ENCODE data around the gene PLXNA4. TPM values are rescaled to one million over a fixed set of nuclear protein-coding genes. Genes with fewer than 3 reads are reported as not detected.

The PLXNA4 gene
- total RNA-seq, 1 donor from 2014 or later, result 67.7 TPM

DNA sequence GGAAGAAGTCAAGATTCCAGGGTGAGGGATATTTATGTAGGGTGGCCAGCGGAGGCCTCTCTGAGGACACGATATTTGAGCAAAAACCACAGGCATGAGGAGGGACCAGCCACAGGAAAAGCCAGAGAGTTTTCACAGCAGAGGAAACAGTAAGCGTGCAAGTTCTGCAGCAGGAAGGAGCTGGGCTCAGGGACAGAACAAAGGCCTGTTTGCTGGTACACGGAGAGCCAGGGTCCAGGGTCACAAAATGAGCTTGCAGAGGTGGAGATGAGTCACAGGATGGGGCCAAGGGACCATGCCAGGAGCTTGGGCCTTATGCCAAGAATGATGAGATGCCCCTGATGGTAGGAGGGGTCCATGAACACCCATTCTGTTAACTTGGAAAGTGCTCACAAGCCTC, 283.5 kb downstream of the PLXNA4 start:
- no peak for DNase-seq (ENCODE audit: low spot score in 2 of 2)

DNA sequence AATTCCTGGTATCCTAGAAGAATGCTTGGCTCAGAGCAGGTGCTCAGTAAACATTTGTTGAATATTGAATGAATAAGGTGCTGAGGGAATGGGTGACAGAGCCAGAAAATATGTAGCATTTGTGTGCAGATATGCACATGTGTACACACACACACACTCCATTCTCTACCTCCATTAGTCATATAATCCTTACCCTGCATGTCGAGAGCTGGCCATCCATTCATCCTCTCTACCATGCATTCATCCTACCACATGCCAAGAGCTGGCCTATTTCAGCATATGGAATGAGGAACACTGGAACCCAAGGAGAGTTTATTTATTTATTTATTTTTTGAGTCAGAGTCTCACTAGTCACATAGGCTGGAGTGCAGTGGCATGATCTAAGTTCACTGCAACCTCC, 284.8 kb downstream of the PLXNA4 start:
- DNase-seq (ENCODE audit: low spot score in 2 of 2), result no peak
- FAIRE-seq, result no peak

More for the DNA sequence above, 283.5 kb downstream of the PLXNA4 start:
- FAIRE-seq, result no peak

DNA sequence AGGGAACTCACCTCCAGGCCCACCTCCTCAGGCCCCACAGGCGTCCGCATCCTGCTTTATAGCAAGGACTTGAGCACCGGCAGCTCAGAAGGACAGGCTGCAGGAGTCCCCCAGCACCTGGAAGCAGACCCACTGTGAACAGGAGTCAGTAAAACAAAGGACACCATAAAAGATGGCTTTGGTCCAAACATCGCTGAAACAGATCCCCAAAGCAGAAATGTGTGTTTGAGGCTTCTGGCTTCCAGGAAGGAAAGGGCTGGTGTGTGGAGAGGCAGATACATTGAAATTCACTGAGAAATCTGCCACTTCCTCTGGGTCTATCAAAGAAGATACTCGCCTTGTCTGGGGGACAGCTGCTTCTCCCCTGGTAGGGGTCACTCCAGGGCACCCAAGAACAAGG, 286.2 kb downstream of the PLXNA4 start:
- no peak for DNase-seq (ENCODE audit: low spot score in 2 of 2)
- FAIRE-seq, result no peak

DNA sequence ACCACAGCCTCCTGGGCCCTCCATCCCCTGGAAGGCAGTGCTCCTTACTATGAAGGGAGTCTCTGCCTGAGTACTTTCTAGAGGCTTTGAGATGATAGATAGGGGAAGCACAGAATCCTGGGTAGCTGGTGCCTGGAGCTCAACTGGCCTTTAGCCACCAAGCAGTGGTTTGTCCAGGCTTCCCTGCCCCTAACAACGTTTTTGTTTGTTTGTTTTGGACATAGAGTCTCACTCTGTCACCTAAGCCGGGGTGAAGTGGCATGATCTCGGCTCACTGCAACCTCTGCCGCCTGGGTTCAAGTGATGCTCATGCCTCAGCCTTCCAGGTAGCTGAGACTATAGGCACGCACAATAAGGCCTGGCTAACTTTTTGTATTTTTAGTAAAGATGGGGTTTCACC, 289.4 kb downstream of the PLXNA4 start:
- FAIRE-seq (no peak), DNase-seq (ENCODE audit: low spot score in 2 of 2) (no peak)

DNA sequence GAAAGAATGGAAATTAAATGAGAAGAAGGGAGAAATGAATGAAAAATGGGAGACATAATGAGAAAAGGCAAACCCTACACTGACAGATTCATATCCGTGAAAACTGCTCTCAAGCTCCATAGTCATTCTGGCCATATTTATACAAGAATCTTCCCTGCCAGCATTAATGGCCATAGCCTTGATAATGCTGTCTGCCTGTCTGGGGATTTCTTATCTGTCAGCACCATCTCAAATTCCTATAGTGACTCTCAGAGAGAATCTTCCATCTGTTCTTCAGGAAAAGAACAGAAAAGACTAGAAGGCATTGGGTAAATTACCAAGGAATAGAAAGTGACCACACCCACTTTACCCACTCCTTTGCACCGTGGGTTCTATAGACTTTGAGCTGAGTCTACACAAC, 295.9 kb downstream of the PLXNA4 start:
- DNase-seq (ENCODE audit: low spot score in 2 of 2), result no peak
- no peak for FAIRE-seq

DNA sequence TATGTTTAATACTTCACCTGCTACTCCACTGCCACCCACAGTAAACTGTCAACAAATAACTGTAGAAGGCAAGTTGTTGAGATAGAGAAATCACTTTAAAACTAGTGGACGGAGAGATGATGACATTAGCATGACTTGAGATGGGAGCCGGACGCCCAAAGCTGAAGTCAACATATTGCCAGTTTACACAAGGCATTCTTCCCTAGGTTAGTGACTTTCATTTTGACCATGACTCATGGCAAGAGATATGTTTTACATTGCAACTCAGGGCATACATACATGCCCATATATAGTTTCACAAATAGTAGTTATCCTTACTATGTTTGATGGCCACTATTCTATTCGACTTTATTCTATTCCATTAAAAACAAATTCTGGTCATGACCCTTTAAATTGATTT, 296.6 kb downstream of the PLXNA4 start:
- no peak for FAIRE-seq
- DNase-seq (ENCODE audit: low spot score in 2 of 2), result no peak

DNA sequence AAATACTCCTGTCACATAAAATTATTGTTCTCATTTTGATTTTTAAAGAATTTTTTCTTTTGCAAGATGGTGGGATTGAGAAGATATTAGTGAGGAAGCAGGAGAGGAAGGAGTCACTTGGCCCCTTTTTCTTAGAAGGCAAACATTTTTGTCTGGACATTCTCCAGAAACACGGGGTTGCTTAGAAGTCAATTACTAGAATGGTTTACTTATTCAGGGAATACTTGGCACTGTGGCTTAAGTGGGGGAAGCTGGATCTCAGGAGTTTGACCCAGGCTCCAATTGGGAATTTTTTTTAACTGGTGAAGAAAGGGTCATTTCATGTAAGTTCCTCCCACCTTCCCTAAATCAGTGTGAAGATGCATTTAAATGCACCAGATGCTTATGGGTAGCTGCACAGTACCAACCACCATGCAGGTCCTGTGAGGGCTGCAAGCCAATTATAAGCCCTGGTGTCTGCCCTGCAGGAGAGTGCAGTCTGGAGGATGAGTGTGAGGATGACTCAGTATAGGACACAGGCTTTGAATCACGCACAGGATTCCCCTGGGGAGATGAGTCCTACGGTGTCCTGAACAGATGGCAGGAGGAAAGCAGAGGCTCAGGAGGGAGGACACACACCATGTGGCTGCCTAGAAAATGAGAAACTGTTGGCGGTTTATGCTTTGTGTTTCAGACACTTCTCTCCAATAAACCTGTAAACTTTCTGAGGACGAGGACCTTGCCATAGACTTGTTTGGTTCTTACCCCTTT, 299.1 kb downstream of the PLXNA4 start:
- DNase-seq (ENCODE audit: low spot score in 2 of 2) (no peak), FAIRE-seq (no peak)

DNA sequence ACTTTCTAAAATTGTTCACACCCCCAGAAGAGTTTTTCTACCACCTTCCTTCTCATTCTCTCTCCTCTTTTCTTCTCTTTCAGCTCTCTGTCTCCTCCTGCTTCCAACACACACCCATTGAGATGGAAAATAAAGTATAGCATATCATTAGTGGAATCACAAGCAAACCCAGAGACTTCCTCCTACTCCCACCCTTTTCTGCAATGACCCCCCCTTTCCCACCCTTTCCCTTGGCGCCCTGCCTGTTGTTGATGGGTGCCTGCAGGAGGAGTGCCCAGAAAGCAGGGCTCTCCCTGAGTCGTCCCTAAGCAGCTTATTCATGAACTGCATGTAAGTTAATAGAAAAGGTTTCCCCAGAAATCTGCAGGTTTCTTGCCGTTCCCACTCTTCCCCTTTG, 300.0 kb downstream of the PLXNA4 start:
- DNase-seq (ENCODE audit: low spot score in 2 of 2), result no peak

DNA sequence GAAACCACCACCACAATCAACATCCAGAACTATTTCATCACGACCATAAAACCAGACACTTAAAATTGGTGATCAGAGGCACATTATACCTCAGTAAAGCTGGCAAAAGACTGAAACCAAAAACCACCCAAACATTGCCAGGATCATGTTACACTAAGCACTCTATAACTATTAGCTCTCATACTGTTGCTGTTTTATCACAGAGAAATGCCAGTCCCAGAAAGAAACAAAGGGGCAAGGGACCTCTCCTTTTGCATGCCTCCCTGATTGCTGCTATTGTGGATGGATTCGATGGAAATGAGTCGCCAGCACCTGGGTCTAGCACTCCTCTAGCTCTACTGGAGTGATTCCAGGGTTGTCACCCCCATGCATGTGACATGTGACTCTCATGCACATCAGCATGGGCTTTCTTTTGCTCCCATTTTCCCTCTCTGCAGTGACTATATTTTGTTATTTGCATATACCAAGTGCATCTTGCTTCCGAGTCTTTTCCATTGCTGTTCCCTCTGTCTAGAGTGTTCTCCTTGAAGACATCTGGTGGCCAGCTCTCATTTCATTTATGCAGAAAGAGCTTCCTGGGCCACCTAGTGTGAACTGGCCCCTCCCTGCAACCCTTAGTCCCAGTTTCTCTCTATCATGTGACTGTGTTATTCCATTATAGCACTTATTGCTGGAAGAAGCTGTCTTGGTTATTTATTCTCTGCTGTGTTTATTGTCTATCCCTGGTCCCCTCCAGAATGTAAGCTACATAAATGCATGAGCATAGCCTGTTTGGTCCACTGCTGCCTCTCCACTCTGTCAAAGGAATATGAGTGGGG, 300.6 kb downstream of the PLXNA4 start:
- FAIRE-seq, result no peak
- no peak for DNase-seq (ENCODE audit: low spot score in 2 of 2)

More for the DNA sequence above, 300.0 kb downstream of the PLXNA4 start:
- FAIRE-seq, result no peak

DNA sequence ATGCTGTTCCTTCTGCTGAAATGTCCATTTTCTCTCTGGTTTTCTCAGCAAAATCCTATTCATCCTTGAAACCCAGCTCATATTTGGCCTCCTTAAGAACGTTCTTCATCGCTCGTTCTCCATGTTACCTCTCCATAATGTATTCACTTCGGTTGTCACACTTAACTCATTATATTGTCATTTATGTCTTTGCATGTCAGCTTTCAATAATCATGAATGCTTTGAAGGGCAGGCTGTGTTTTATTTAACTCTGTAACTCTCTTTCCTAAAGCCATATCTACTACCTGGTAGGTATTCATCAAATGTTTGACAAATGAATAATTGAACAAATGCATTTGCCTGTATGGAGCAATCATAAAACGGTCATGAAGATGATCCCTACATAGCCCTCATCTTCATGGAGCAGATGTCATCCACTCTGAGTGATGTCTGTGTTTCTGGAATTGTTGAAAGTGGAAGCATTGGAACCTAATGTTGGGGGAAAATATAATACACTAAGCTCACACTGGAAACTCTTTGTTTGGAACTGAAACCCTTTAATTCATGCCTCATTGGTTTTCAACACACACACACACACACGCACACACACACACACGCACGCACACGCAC, 303.4 kb downstream of the PLXNA4 start:
- FAIRE-seq (no peak), DNase-seq (ENCODE audit: low spot score in 2 of 2) (no peak)

DNA sequence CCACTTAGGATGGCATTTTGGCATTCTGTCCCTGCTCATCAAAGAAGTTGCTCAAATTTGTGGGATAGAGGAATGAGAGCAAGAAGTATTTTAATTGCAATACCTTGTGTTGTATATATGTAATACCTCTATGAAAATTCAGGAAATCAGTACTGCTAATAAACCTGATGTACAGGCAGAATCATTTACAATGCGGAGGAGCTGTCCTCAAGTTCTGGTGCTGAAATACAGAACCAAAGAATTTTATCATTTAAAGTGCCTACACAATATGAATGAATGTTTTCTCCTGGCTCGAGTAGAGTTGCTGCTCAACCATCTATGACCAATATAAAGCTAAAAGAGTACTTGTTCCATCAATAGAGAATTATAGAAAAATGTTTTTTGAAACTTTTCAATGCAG, 305.8 kb downstream of the PLXNA4 start:
- DNase-seq (ENCODE audit: low spot score in 2 of 2), result no peak
- no peak for FAIRE-seq

DNA sequence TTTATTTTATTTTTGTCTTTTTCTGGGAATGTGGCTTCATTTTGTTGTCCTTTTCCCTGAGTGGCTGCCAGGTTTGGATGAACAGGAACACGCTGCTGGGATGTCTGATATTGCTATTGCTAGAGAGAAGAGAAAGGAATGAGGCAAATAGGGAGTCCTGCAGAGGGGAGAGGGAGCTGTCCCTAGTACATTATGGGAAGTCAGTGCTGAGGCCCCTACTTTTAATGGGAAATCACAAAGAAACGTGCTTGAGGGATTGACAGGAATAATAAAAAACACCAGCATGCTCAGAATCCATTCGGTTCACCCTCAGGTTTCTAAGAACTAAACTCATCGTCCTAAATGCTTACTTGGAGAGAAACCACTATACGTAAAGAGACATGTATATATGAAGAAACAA, 306.6 kb downstream of the PLXNA4 start:
- FAIRE-seq (no peak), DNase-seq (ENCODE audit: low spot score in 2 of 2) (no peak)

DNA sequence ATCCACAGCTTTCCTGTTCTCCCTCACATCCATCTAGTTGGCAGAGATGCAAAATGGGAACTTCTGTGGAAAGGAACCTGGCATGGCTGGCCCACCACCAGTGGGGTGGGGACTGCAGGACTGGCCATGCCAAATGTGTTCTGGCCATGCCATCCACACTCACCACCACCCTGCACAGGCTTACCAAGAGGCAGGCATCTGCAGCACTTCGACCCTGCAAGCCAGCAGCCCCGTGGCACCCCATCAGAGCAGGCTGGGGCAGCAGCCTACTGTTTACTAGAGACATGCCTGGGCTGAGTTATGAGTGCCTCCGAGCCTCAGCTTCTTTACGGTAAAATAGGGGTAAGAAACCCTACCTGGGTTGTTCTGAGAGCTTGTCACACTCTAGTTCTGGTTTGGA, 313.1 kb downstream of the PLXNA4 start:
- no peak for FAIRE-seq
- DNase-seq (ENCODE audit: low spot score in 2 of 2), result no peak

DNA sequence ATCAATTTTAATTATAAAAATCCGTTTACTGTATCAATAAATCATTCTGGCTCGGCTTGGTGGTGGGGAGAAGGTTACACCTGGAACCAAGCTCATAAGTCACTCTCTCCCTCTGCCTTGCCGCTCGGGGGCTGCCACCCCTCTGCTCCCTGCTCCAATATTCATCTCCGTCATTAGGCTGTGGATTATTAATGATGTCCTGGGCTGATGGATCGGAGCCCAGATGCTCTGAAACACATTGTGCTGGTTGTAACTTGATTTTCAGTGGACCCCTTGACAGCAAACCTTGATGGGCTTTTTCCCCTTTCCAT, 314.2 kb downstream of the PLXNA4 start:
- no peak for FAIRE-seq

DNA sequence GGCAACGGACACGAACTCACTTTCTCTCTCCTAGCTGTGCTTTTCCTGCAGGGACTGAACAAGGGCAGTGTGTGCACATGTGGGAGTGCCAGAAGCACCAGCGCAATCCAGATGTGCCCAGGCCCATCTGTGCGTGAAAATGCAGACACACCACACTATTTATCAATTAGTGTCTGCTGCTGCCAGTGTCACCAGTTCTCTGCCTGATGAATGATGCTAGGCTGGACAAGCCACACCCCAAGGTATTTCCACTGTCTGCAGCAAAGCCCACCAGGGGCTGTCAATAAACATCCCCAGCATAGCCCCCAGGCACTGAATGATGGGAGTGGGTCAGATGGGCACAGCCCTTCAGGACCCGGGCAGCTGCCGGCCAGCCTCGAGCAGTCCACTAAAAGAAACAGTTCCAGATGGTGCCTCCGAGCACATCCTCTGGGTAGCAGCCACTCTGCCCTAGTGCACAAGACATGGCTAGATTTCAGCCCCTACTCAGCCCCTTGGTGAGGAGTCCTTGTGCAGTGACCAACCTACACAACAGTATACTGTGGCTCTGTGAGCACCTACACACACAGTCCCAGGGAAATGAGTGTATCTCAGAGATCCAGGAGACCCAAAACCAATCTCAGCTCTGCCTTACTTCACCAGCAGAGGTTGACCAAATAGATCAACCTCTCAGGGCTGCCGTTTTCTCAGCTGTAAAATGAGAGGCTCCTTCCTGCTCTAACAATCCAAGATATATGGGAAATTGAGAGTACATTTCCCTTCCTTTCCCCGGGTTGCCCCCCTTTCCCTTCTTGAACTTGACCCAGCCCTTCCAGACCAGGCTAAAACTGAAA, 314.7 kb downstream of the PLXNA4 start:
- DNase-seq (ENCODE audit: low spot score in 2 of 2) (no peak), FAIRE-seq (no peak)

More for the DNA sequence above, 314.2 kb downstream of the PLXNA4 start:
- no peak for DNase-seq (ENCODE audit: low spot score in 2 of 2)

DNA sequence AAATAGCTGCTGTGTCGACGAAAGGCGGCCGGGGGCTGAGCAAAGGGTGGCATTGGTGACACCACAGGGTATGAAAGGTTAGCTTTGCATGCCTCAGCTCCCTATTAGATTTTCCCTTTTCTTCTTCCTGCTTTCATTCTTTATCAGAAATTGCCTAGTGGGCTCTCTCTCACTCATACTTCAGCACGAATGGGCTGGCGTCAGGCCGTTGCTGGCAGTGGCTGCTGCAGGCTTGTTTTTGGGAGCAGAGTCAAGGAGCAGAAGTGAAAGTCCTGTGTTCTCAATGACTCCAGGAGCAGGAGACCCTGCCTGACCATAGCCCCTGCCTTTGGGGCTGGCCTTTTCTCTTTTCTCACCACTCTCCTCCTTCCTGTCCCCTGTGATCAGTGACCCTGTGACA, 318.0 kb downstream of the PLXNA4 start:
- FAIRE-seq (no peak), DNase-seq (ENCODE audit: low spot score in 2 of 2) (no peak)

DNA sequence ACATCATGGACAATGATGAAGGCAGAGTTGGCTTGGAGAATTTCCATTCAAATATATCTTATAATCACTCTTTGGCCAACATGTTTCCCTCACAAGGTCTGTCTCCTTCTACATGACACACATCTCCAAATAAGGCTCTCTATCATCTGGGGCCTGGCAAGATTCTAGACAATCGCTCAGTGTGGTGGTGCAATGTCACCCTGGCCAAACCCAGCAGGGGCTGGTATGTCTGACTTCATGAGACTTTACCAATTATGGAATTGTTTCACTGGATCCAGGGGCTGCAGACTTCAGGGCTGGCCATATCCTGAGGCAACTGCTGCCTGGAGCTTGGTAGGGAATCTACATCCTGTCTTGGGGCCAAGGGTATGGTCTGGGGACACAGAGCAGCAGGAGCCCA, 319.0 kb downstream of the PLXNA4 start:
- FAIRE-seq (no peak), DNase-seq (ENCODE audit: low spot score in 2 of 2) (no peak)

DNA sequence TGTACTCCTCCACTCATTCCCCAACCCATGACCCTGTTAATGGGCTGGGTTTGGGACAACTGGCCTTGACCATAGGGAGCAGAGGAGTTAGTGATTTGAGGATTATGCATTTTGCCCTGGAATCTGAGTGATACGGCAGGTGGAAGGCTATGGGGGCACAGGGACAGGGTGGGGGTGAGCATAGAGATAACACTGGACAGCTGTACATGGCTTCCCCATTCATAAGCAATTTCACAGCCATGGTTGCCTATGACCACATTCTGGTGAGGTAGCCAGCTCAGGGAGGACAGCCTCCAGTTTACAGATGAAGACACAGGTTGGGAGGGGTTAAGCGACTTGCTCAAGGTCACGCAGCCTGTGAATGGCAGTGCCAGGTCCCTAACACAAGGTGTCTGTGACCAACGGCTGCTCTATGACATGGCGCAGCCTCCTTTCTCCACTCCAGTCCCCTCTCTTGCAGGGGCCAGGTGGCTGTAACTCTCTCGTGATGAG, 319.5 kb downstream of the PLXNA4 start:
- DNase-seq (ENCODE audit: low spot score in 2 of 2), result no peak
- no peak for FAIRE-seq

DNA sequence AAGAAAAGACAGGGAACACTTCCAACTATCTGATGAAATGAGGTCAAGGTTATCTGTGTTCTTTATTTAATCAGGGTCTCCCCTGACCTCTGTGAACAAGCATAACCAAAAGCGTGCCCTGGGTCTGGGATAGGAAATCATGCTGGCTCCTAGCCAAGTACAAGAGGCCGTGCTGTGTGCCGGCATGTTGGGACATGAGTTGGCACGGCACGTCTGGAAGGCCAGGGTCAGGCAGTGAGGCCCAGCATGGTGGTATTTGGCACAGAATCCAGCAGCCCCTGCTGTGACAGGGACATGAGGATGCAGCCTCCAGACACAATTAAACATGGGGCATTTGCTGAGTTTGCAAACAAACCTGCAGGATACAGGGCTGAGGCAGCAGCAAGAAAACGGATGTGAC, 320.4 kb downstream of the PLXNA4 start:
- DNase-seq (ENCODE audit: low spot score in 2 of 2), result no peak
- FAIRE-seq, result no peak

DNA sequence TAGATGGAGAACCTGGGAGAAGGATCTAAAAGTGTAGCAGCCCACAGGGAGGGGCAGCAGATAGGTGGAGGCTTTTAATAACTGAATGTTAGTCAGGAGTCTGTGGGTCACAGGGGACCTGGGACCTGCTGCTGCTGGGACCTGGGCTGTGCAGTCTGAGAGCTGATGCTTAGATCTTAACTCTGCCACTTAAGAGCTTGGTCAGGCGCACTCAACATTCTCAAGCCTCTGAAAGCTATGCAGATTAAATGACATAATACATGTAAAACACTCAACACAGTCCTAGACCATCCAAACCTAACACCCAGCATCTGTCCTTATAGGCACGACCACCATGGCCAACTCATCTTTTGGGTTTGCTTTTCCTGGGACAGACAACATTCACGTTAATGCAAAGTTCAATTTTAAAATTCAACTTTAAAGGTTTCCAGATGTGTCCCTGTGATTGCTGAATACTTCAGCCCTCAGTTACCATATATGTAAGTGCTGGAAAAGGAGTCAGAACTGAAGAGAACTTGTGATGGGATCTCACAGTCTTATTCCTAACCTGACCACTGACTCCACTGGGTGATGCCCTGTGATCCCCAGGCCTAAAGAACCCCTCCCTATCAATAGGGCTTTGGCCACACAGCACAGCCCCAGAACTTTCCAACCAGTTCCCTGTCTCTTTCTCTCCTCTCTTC, 321.0 kb downstream of the PLXNA4 start:
- FAIRE-seq (no peak), DNase-seq (ENCODE audit: low spot score in 2 of 2) (no peak)

Measured in frontal cortex (tissue), 4 donors.